ENCODE results near the gene KCP.

Gene KCP

DNA sequence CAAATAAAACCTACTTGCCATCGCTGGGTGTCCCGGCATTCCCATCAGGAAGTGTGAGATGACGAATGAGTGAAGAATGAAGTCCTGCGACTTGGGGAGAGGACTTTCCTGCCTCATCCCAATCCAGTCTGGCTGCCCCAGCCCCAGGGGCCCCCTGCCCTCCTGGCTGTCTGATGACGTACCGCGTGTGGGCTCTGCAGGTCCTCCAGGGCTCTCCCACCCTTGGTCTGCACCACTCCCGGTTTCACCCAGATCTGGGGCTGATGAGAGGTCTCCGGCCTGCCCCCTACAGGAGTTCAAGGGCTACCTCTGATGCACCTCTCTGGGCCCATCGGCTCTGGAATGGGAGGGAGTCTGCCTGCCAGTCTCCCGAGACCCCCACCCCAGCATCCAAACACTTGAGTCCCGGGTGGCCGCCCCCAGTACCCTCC, 38.1 kb downstream of the KCP start:
- Histone ChIP-seq H3K4me3 (replicated peaks; ENCODE audit: insufficient read depth, low read length) (no peak overlapping the region), H3K27ac (replicated peaks) (no peak overlapping the region), H3K27me3 (ENCODE audit: insufficient read depth, poor library complexity, severe bottlenecking) (peaks cover 6% of the 10 kb centered on the region)
- TF ChIP-seq GABPA (IDR thresholded peaks at IDR 0.05; ENCODE audit: low read depth) (no peak), POLR2AphosphoS5 (IDR thresholded peaks at IDR 0.05; ENCODE audit: low read depth) (no peak), SPI1 (IDR thresholded peaks at IDR 0.05; ENCODE audit: borderline replicate concordance, low read depth) (no peak)
- TF ChIP-seq, protein P1, sequence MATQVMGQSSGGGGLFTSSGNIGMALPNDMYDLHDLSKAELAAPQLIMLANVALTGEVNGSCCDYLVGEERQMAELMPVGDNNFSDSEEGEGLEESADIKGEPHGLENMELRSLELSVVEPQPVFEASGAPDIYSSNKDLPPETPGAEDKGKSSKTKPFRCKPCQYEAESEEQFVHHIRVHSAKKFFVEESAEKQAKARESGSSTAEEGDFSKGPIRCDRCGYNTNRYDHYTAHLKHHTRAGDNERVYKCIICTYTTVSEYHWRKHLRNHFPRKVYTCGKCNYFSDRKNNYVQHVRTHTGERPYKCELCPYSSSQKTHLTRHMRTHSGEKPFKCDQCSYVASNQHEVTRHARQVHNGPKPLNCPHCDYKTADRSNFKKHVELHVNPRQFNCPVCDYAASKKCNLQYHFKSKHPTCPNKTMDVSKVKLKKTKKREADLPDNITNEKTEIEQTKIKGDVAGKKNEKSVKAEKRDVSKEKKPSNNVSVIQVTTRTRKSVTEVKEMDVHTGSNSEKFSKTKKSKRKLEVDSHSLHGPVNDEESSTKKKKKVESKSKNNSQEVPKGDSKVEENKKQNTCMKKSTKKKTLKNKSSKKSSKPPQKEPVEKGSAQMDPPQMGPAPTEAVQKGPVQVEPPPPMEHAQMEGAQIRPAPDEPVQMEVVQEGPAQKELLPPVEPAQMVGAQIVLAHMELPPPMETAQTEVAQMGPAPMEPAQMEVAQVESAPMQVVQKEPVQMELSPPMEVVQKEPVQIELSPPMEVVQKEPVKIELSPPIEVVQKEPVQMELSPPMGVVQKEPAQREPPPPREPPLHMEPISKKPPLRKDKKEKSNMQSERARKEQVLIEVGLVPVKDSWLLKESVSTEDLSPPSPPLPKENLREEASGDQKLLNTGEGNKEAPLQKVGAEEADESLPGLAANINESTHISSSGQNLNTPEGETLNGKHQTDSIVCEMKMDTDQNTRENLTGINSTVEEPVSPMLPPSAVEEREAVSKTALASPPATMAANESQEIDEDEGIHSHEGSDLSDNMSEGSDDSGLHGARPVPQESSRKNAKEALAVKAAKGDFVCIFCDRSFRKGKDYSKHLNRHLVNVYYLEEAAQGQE (IDR thresholded peaks at IDR 0.05; ENCODE audit: insufficient replicate concordance, low read depth): no peak
- TF ChIP-seq, protein P2, sequence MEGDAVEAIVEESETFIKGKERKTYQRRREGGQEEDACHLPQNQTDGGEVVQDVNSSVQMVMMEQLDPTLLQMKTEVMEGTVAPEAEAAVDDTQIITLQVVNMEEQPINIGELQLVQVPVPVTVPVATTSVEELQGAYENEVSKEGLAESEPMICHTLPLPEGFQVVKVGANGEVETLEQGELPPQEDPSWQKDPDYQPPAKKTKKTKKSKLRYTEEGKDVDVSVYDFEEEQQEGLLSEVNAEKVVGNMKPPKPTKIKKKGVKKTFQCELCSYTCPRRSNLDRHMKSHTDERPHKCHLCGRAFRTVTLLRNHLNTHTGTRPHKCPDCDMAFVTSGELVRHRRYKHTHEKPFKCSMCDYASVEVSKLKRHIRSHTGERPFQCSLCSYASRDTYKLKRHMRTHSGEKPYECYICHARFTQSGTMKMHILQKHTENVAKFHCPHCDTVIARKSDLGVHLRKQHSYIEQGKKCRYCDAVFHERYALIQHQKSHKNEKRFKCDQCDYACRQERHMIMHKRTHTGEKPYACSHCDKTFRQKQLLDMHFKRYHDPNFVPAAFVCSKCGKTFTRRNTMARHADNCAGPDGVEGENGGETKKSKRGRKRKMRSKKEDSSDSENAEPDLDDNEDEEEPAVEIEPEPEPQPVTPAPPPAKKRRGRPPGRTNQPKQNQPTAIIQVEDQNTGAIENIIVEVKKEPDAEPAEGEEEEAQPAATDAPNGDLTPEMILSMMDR (IDR thresholded peaks at IDR 0.05; ENCODE audit: insufficient read depth, low read length): no peak
- DNase-seq (ENCODE audit: low read depth in 1 of 2, low spot score in 1 of 2): no peak

GRCh38 chr7:128871050-128871449, 39.5 kb downstream of the KCP start:
- H3K27me3 ChIP-seq (ENCODE audit: insufficient read depth, poor library complexity, severe bottlenecking): peaks cover 6% of the 10 kb centered on the region
- no peak overlapping the region for H3K4me3 ChIP-seq (replicated peaks; ENCODE audit: insufficient read depth, low read length)
- H3K27ac ChIP-seq (replicated peaks): no peak overlapping the region
- TF ChIP-seq, protein P1 (IDR thresholded peaks at IDR 0.05; ENCODE audit: insufficient replicate concordance, low read depth): no peak
- TF ChIP-seq SPI1 (IDR thresholded peaks at IDR 0.05; ENCODE audit: borderline replicate concordance, low read depth) (no peak), GABPA (IDR thresholded peaks at IDR 0.05; ENCODE audit: low read depth) (no peak), POLR2AphosphoS5 (IDR thresholded peaks at IDR 0.05; ENCODE audit: low read depth) (no peak)
- TF ChIP-seq, protein P2 (IDR thresholded peaks at IDR 0.05; ENCODE audit: insufficient read depth, low read length): no peak
- DNase-seq (ENCODE audit: low read depth in 1 of 2, low spot score in 1 of 2): no peak

- no peak overlapping the region for H3K4me3 ChIP-seq (replicated peaks; ENCODE audit: insufficient read depth, low read length)
- no peak overlapping the region for H3K27ac ChIP-seq (replicated peaks)
- TF ChIP-seq SPI1 (IDR thresholded peaks at IDR 0.05; ENCODE audit: borderline replicate concordance, low read depth) (no peak), GABPA (IDR thresholded peaks at IDR 0.05; ENCODE audit: low read depth) (no peak), POLR2AphosphoS5 (IDR thresholded peaks at IDR 0.05; ENCODE audit: low read depth) (no peak)
- TF ChIP-seq, protein P1 (IDR thresholded peaks at IDR 0.05; ENCODE audit: insufficient replicate concordance, low read depth): no peak
- TF ChIP-seq, protein P2 (IDR thresholded peaks at IDR 0.05; ENCODE audit: insufficient read depth, low read length): no peak
- DNase-seq (ENCODE audit: low read depth in 1 of 2, low spot score in 1 of 2): no peak
- H3K27me3 ChIP-seq (ENCODE audit: insufficient read depth, poor library complexity, severe bottlenecking): peaks cover 6% of the 10 kb centered on the region
Measured at GRCh38 chr7:128869944-128870285, 40.6 kb downstream of the KCP start.
